Adrenal gland (tissue), 12 donors: ENCODE data around the gene HAX1. TPM values are rescaled to one million over a fixed set of nuclear protein-coding genes. Genes with fewer than 3 reads are reported as not detected.

ENCODE experiments used
- DNase-seq, 7 donors: peaks; one replicate each; pipeline ENCODE4 v3.0.0-alpha.2; 2019 to 2020
- H3K27ac ChIP-seq, 5 donors: fragments of 200-600 bp; sonication (generic) in 4 of 5; 1 replicate in 3 of 5; 2 replicates in 2 of 5; pipeline versions ENCODE4 v1.5.1 to v1.8.0; 2016 to 2020; ENCODE audit warnings: mild to moderate bottlenecking in 1 of 5
- H3K27me3 ChIP-seq: fragments of 200-600 bp; 2 replicates; pipeline ENCODE4 v1.8.0; 2021
- H3K36me3 ChIP-seq, 2 donors: fragments of 200-600 bp; replicated peaks in 1 of 2; 1 replicate in 1 of 2; 2 replicates in 1 of 2; pipeline versions ENCODE4 v1.5.1 to v1.8.0; 2018 to 2022
- H3K4me1 ChIP-seq, 2 donors: fragments of 200-600 bp; replicated peaks in 1 of 2; 1 replicate in 1 of 2; 2 replicates in 1 of 2; pipeline versions ENCODE4 v1.5.1 to v1.8.0; 2018 to 2021
- H3K4me3 ChIP-seq, 4 donors: fragments of 200-600 bp; sonication (generic) in 3 of 4; one replicate each; pipeline ENCODE4 v1.5.1; 2016 to 2018
- H3K9me3 ChIP-seq, 3 donors: fragments of 200-600 bp; sonication (generic) in 1 of 3; replicated peaks in 1 of 3; 1 replicate in 2 of 3; 2 replicates in 1 of 3; pipeline versions ENCODE4 v1.5.1 to v1.8.0; 2016 to 2021
- POLR2A ChIP-seq, 2 donors: fragments of 450-650 bp; IDR thresholded peaks; one replicate each; pipeline ENCODE4 v1.6.1; 2017; ENCODE audit warnings: antibody characterized with exemption in 2 of 2, mild to moderate bottlenecking in 2 of 2, moderate library complexity in 1 of 2
- WGBS, 4 donors: extraction: QIAGEN DNeasy Blood & Tissue Kit in 2 of 4; methylation state at CpG; one replicate each; pipeline versions ENCODE4 v1.1.5 to v1.1.7; 2013 to 2017; 5-methylcytosine and 5-hydroxymethylcytosine counted together
- intact Hi-C, 2 donors: fragments of 100-400 bp; cut with DNase I; formaldehyde crosslinking; loops; one replicate each; pipeline versions ENCODE4 v1.14.1 to v1.15.0; 2022 to 2023
- polyA plus RNA-seq, 3 donors: library from polyadenylated mRNA; stranded (reverse); fragments of 200-250 nt in 2 of 3; fragments of 350-450 nt in 1 of 3; fragmentation: Illumina TruSeq in 1 of 3; extraction: RNeasy Lipid Tissue Mini Kit (QIAGEN cat#74804) in 1 of 3; gene quantifications; one replicate each; pipeline ENCODE4 v1.2.3, GENCODE V29; 2013 to 2014
- total RNA-seq, 9 donors: library from RNA; depleted of rRNA in 4 of 9; stranded (reverse); fragments of >200 nt in 4 of 9; fragments of 120-200 nt in 1 of 9; fragmentation: NEBNext Ultra II Directional in 1 of 9; extraction: Animal tissue kit (Norgen Biotek cat#: 25700) in 1 of 9; gene quantifications; one replicate each; pipeline versions ENCODE4 v1.1.0 to v1.2.4, GENCODE V29; 2013 to 2023
- TF ChIP-seq, protein P1 (sequence below), 6 experiments: fragments of 450-650 bp in 4 of 6; fragments of 200-600 bp in 2 of 6; sonication (generic) in 1 of 6; IDR thresholded peaks; 1 replicate in 5 of 6; 2 replicates in 1 of 6; pipeline versions ENCODE4 v1.5.1 to v1.8.0; 2016 to 2021; ENCODE audit warnings: antibody characterized with exemption in 6 of 6, mild to moderate bottlenecking in 2 of 6, moderate library complexity in 1 of 6
- donor health status: healthy with polysubstance abuse.
- donor health status: Bipolar disorder and iron deficiency.
- donor health status: DM: yes; HTN: yes; CAD: no.
- donor health status: DM: no; HTN: no; CAD: no.
- donor health status: DM: no; HTN: no; CAD: no.
- donor health status: DM: yes; HTN: yes; CAD: no.

Gene HAX1
- total and polyA plus RNA-seq, 12 donors: 80.7 to 243 (median 106) TPM

DNA sequence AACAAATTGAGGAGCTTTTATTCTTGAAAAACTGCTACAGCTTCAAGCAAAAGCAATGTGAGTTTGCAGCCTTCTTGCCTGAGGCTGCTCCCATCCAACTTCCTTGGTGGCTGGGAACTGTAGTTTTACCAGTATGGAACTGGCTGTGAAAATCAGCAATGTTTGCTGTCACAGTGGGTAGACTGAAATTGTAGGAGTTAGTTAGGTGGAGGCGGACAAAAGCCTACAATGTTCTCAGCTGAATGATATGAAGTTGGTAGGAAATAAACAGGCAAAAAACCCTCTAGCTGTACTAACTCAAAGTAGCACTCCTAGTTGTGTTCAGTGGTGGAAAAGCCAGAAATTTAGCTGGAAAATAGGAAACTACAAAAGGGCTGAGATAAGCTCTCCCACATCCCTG lies 18.5 kb downstream of the HAX1 start:
- Histone ChIP-seq H3K36me3 (no peaks in the 10 kb centered on the region), H3K4me3 (no peak overlapping the region), H3K27ac (no peak overlapping the region), H3K4me1 (no peaks in the 10 kb centered on the region), H3K27me3 (no peaks in the 10 kb centered on the region), H3K9me3 (peaks cover 0 to 9% (median 7%) of the 10 kb centered on the region in 3 donors)
- TF ChIP-seq, protein P1, sequence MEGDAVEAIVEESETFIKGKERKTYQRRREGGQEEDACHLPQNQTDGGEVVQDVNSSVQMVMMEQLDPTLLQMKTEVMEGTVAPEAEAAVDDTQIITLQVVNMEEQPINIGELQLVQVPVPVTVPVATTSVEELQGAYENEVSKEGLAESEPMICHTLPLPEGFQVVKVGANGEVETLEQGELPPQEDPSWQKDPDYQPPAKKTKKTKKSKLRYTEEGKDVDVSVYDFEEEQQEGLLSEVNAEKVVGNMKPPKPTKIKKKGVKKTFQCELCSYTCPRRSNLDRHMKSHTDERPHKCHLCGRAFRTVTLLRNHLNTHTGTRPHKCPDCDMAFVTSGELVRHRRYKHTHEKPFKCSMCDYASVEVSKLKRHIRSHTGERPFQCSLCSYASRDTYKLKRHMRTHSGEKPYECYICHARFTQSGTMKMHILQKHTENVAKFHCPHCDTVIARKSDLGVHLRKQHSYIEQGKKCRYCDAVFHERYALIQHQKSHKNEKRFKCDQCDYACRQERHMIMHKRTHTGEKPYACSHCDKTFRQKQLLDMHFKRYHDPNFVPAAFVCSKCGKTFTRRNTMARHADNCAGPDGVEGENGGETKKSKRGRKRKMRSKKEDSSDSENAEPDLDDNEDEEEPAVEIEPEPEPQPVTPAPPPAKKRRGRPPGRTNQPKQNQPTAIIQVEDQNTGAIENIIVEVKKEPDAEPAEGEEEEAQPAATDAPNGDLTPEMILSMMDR (IDR thresholded peaks at IDR 0.05): no peak
- TF ChIP-seq POLR2A (IDR thresholded peaks at IDR 0.05): no peak
- DNase-seq: no peak
- intact Hi-C loops: no loop called here
- 87 to 100% (median 91%) methylated on average over 1 of the region's 1 CpG for WGBS, 4 donors

DNA sequence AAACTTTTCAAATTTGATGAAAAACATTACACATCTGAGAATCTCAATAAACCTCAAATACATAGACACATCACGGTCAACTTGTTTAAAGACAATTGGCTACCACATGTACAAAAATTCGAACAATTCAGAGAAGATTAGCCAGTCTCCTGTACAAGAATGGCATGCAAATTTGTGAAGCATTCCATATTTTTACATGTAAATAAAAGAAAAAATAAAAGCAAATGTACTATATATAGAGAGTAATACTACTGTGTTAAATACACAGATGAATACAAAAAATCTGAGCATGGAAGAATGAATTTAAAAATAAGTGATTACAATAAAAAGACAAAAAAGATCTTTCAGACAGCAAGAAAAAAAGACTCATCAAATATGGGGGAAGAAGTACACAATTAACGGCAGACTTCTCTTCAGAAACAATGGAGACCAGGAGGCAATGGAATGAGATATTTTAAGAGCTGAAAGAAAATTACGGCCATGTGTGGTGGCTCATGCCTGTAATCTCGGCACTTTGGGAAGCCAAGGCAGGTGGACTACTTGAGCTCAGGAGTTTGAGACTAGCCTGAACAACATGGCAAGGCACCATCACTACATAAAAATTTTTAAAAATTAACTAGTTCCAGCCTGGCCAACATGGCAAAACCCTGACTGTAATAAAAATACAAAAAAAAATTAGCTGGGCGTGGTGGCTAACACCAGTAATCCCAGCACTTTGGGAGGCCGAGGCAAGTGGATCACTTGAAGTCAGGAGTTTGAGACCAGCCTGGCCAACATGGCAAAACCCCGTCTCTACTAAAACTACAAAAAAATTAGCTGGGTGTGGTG lies 23.2 kb downstream of the HAX1 start:
- Histone ChIP-seq H3K27me3 (no peaks in the 10 kb centered on the region), H3K9me3 (peaks cover 0 to 12% (median 10%) of the 10 kb centered on the region in 3 donors), H3K4me1 (no peaks in the 10 kb centered on the region), H3K4me3 (no peak overlapping the region), H3K36me3 (no peaks in the 10 kb centered on the region), H3K27ac (no peak overlapping the region)
- no peak for TF ChIP-seq POLR2A (IDR thresholded peaks at IDR 0.05)
- TF ChIP-seq, protein P1 (IDR thresholded peaks at IDR 0.05): no peak
- intact Hi-C loops: no loop called here
- WGBS, 4 donors: 73 to 82% (median 75%) methylated on average over 8 of the region's 8 CpGs
- no peak for DNase-seq

DNA sequence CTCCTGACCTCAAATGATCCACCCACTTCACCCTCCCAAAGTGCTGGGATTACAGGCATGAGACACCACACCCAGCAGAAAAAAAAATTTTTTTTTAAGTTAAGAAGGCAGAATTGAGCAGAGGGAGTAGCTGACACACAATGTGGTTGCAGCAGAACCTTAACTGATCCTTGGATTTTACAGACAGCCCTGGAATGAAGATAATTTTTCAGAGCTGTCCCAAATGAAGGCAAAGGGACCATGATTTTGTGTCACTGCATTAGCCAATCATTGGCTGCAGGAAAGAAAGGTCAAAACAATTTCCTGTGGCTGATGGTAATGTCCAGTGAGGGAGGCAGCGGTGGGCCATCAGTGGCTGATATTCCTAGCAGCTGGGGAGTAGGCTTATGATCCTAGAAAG lies 29.2 kb downstream of the HAX1 start:
- whole genome bisulfite sequencing, 4 donors: 71 to 88% (median 84%) methylated on average over 1 of the region's 1 CpG
- TF ChIP-seq, protein P1 (IDR thresholded peaks at IDR 0.05): no peak
- TF ChIP-seq POLR2A (IDR thresholded peaks at IDR 0.05): no peak
- Histone ChIP-seq H3K27ac (no peak overlapping the region), H3K36me3 (no peaks in the 10 kb centered on the region), H3K27me3 (no peaks in the 10 kb centered on the region), H3K4me1 (no peaks in the 10 kb centered on the region), H3K9me3 (no peaks in the 10 kb centered on the region), H3K4me3 (no peak overlapping the region)
- intact Hi-C loops: no loop called here
- no peak for DNase-seq

DNA sequence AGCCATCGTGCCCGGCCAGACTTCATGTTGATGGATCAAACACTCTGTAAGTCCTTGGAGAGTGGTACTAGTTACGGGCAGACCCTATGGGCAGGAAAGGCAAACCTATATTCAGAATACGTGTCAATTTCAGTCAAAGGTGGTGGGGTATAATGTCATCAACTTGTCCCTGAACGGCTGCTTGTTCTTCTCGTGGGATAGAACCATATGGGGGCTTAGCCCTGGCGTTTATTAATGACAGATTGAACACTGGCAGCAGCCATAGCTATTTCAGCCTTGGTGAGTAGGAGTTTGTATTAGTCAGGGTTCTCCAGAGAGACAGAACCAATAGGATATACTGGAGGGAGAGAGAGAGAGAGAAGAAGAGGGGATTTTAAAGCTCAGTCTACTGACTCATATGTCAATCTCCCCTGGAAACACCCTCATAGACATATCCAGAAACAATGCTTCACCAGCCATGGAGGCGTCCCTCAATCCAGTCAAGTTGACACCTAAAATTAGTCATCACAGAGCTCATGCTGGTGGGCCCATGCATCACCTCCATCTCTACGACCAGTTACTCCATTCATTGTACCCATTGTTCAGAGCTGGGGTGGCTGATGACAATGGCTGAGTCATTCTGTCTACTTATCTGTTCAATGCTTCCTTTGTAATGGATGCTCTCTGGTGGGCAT lies 32.4 kb downstream of the HAX1 start:
- Histone ChIP-seq H3K27ac (no peak overlapping the region), H3K36me3 (no peaks in the 10 kb centered on the region), H3K27me3 (no peaks in the 10 kb centered on the region), H3K9me3 (no peaks in the 10 kb centered on the region), H3K4me1 (no peaks in the 10 kb centered on the region), H3K4me3 (no peak overlapping the region)
- intact Hi-C loops: no loop called here
- no peak for DNase-seq
- WGBS, 4 donors: 67 to 82% (median 73%) methylated on average over 9 of the region's 9 CpGs
- TF ChIP-seq POLR2A (IDR thresholded peaks at IDR 0.05): no peak
- TF ChIP-seq, protein P1 (IDR thresholded peaks at IDR 0.05): no peak
